NT2/D1 (cell line): ENCODE results near the gene TEPSIN.

Source experiments
- SUZ12 ChIP-seq: IDR thresholded peaks from 2 replicates; pipeline ENCODE4 v1.6.1; 2011; ENCODE audit not compliant: insufficient read length, insufficient read depth; ENCODE audit errors: extremely low read depth
- YY1 ChIP-seq: IDR thresholded peaks from 2 replicates; pipeline ENCODE4 v1.6.1; 2011; ENCODE audit not compliant: insufficient read length, insufficient read depth
- ZNF274 ChIP-seq: IDR thresholded peaks from 2 replicates; pipeline ENCODE4 v1.6.1; 2011; ENCODE audit warnings: mild to moderate bottlenecking, low read depth, low read length

GRCh38 chr17:81287152-81287551, 48.3 kb upstream of the TEPSIN start:
- no peak for TF ChIP-seq YY1
- no peak for TF ChIP-seq SUZ12
- no peak for TF ChIP-seq ZNF274
